ENCODE data around the gene KCNQ2.

DNA sequence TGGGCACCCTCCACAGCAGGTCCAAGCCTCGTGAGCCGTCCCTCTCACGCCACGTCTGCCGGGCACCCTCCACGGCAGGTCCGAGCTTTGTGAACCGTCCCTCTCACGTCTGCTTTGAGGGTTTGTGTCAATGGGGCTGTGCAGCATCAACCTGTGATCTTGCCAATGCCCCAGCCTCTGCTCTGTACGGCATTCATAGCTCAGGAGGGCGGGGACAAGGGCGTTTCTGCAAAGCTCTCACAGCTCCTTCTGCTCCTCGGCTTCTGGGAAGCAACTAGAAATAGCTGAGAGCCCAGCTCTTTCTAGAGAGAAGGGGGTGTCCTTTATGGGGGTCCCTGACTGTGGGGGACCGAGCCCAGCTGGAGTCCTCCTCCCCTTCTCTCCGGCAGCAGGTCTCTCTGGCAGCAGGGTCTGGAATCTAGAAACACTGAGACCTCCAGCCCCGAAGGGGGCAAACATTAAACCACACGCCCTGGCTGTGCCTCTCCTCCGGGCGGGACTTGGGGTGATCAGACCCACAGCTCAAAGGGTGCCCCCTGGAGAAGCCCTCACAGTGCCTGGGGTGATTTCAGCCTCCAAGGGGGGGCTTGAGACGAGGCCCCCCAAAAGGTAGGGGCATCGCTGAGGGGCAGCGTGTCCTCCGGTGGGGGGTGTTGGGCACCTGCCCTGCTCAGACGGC lies 70.1 kb downstream of the KCNQ2 start:
- TF ChIP-seq GATA2 (IDR thresholded peaks at IDR 0.05; ENCODE audit: low read depth, low read length), result no peak
- no peak for TF ChIP-seq GATA3 (IDR thresholded peaks at IDR 0.05; ENCODE audit: low read depth, low read length)
